ENCODE measurements around the gene TMTC1.

GRCh38 chr12:29599381-29599780 is 184.4 kb downstream of the TMTC1 start:
- no peak for TF ChIP-seq CTCF (conservative IDR thresholded peaks at IDR 0.05 in 1 of 2, IDR thresholded peaks at IDR 0.05 in 1 of 2; ENCODE audit: low read depth in 1 of 2, low read length in 2 of 2)
- no peak for TF ChIP-seq EZH2 (IDR thresholded peaks at IDR 0.05; ENCODE audit: low read length, missing control alignments)
